Measurements from ENCODE around the gene MRPS2.

MRPS2 gene

GRCh38 chr9:135501261-135502167, 1.0 kb downstream of the MRPS2 start:
- peak in 1 of 2 donors; percentile 62 for DNase-seq (ENCODE audit: low read depth in 2 of 2)
- peak overlapping the region; percentile 85 for H3K4me3 ChIP-seq (replicated peaks in 1 of 2; ENCODE audit: low read depth in 2 of 2, low read length in 2 of 2)
- TF ChIP-seq, protein P1, sequence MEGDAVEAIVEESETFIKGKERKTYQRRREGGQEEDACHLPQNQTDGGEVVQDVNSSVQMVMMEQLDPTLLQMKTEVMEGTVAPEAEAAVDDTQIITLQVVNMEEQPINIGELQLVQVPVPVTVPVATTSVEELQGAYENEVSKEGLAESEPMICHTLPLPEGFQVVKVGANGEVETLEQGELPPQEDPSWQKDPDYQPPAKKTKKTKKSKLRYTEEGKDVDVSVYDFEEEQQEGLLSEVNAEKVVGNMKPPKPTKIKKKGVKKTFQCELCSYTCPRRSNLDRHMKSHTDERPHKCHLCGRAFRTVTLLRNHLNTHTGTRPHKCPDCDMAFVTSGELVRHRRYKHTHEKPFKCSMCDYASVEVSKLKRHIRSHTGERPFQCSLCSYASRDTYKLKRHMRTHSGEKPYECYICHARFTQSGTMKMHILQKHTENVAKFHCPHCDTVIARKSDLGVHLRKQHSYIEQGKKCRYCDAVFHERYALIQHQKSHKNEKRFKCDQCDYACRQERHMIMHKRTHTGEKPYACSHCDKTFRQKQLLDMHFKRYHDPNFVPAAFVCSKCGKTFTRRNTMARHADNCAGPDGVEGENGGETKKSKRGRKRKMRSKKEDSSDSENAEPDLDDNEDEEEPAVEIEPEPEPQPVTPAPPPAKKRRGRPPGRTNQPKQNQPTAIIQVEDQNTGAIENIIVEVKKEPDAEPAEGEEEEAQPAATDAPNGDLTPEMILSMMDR (IDR thresholded peaks at IDR 0.05; ENCODE audit: low read depth, low read length) = no peak

DNA sequence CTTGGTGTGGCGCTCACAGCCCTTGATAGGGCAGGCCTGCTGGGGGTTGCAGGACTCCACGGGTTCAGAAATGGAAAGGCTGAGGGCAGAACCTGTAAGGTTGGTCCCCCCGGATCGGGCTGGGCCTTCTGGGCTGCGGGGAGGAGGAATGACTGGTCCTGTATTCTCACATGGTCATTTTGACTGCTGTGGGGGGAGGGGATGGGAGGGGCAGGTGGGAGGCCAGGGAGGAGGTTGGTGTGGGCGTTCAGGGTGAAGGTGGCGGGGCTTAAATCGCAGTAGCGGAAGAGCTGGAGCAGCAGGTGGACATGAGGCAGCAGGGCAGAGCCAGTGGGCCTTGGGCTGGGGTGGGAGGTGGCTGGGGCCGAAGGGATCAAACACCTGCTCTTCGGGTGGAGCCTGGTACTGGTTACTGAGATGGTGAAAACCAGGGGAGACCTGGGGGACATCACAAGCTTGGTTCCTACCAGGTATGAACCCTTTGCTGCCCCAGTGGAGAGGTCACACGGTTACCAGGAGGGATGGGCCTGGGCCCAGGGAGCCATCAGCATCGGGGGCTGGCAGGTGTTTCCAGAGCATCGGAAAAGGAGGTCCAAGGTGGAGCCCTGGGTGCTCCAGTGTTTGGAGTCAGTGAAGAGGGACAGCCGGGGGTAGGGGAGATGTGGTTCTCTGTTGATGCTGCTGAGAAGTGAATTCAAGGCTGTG, 1.8 kb downstream of the MRPS2 start:
- TF ChIP-seq, protein P1 (IDR thresholded peaks at IDR 0.05; ENCODE audit: low read depth, low read length) = no peak
- DNase-seq (ENCODE audit: low read depth in 2 of 2) = no peak
- no peak overlapping the region for H3K4me3 ChIP-seq (replicated peaks in 1 of 2; ENCODE audit: low read depth in 2 of 2, low read length in 2 of 2)

GRCh38 chr9:135502873-135503321, 2.4 kb downstream of the MRPS2 start:
- TF ChIP-seq, protein P1 (IDR thresholded peaks at IDR 0.05; ENCODE audit: low read depth, low read length) = no peak
- DNase-seq (ENCODE audit: low read depth in 2 of 2) = no peak

DNA sequence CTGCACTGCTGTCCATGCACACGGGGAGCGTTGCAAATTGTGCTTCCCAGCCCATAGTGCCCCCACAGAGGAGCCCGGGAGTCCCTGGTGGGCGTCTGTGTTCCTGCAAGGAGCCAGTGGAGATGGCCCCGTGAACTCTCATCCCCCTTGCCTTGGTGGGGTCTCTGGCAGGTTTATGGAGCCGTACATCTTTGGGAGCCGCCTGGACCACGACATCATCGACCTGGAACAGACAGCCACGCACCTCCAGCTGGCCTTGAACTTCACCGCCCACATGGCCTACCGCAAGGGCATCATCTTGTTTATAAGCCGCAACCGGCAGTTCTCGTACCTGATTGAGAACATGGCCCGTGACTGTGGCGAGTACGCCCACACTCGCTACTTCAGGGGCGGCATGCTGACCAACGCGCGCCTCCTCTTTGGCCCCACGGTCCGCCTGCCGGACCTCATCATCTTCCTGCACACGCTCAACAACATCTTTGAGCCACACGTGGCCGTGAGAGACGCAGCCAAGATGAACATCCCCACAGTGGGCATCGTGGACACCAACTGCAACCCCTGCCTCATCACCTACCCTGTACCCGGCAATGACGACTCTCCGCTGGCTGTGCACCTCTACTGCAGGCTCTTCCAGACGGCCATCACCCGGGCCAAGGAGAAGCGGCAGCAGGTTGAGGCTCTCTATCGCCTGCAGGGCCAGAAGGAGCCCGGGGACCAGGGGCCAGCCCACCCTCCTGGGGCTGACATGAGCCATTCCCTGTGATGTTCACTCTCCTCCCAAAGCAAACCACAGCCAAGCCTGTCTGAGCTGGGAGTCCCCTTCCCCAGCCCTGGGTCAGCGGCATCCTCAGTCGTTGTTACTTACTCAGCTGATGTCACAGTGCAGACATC, 3.1 kb downstream of the MRPS2 start:
- TF ChIP-seq, protein P1 (IDR thresholded peaks at IDR 0.05; ENCODE audit: low read depth, low read length) = no peak
- no peak for DNase-seq (ENCODE audit: low read depth in 2 of 2)
- H3K4me3 ChIP-seq (replicated peaks in 1 of 2; ENCODE audit: low read depth in 2 of 2, low read length in 2 of 2) = no peak overlapping the region

More at GRCh38 chr9:135502873-135503321, 2.4 kb downstream of the MRPS2 start:
- no peak overlapping the region for H3K4me3 ChIP-seq (replicated peaks in 1 of 2; ENCODE audit: low read depth in 2 of 2, low read length in 2 of 2)

DNA sequence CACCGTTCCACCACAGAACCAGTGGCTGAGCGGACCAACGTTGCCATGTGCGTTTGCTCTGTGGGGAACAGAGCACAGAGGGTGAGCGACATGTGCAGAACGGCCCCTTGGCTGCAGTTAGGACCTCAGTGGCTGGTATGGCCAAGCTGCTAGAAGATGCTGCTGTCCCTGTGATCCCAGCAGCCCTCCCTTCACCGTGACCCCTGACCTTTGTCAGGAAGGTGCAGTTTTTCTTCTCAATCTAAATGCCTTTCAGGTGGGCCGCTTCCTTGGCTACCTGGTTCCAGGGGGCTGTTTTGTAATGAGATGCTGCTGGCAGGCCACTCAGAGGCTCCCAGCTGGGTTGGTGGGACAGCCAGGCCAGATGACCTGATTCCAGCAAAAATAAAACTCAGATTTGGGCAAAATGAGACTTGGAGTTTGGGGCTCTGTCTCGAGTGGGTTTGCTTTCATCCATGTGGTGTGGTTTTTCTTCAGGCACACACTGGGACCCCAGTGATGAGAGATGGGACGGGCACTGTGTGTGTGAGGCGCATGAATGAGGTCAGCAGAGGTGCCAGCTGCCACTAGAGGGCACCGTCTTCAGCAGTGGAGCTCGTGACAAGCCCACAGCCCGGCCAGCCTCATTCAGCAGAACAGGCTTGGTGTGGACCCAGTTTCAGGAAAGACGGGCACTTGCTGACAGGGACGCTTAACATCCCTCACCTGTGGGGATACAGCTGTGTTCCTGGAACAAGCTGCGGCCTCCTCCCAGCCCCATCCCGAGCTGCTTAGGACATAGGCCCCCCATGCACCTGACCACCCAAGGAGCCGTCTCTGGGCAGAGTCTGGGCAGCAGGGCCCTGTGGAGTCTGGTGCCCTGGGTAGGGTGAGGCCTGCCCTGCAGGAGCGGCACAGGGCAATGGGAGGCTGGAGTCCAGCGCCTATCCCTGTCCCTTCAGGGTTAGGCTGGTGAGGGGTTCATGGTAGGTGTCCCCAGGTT, 4.1 kb downstream of the MRPS2 start:
- DNase-seq (ENCODE audit: low read depth in 2 of 2) = peak; percentile 68 to 75
- H3K4me3 ChIP-seq (replicated peaks in 1 of 2; ENCODE audit: low read depth in 2 of 2, low read length in 2 of 2) = no peak overlapping the region
- TF ChIP-seq, protein P1 (IDR thresholded peaks at IDR 0.05; ENCODE audit: low read depth, low read length) = peak; percentile 81
